HEK293 (cell line): ENCODE data around the gene C2orf69.

Experiments
- CTCF ChIA-PET: fragments of 350-600 bp; formaldehyde crosslinking; extraction: SDS; loops from one replicate; lab custom pipeline; 2021; ENCODE audit warnings: antibody characterized with exemption; lab: Yijun Ruan, JAX
- POLR2A ChIA-PET: fragments of 300-600 bp; formaldehyde crosslinking; extraction: SDS; loops from one replicate; lab custom pipeline; 2020; ENCODE audit warnings: antibody characterized with exemption, inconsistent platforms; lab: Yijun Ruan, JAX
- H3K27ac ChIP-seq: fragments of 200-500 bp; sonication (Bioruptor generic); 2 replicates; pipeline ENCODE4 v1.5.1; 2014; ENCODE audit warnings: low read depth, low read length, control low read depth, inconsistent platforms; ENCODE audit errors: extremely low read depth
- H3K36me3 ChIP-seq, 2 experiments: fragments of 200-500 bp in 1 of 2; sonication (Bioruptor generic) in 1 of 2; 1 replicate in 1 of 2; 2 replicates in 1 of 2; pipeline ENCODE4 v1.5.1; 2014 to 2017; ENCODE audit warnings: inconsistent platforms in 2 of 2, low read length in 2 of 2; ENCODE audit not compliant: control insufficient read depth in 2 of 2, insufficient read depth in 1 of 2
- H3K4me1 ChIP-seq: fragments of 200-500 bp; sonication (Bioruptor generic); 2 replicates; pipeline ENCODE4 v1.5.1; 2014; ENCODE audit warnings: mild to moderate bottlenecking, low read length, inconsistent platforms; ENCODE audit not compliant: control insufficient read depth, insufficient read depth
- H3K4me3 ChIP-seq: 2 replicates; pipeline ENCODE4 v1.5.1; 2011; ENCODE audit warnings: low read depth, mild to moderate bottlenecking, control low read depth, low read length, moderate library complexity
- H3K9me3 ChIP-seq: fragments of 200-500 bp; sonication (Bioruptor generic); 2 replicates; pipeline ENCODE4 v1.5.1; 2014; ENCODE audit warnings: low read depth, low read length, inconsistent platforms; ENCODE audit not compliant: control insufficient read depth, insufficient read depth
- HOXA7 ChIP-seq: sonication (generic); formaldehyde crosslinking; IDR thresholded peaks from 2 replicates; pipeline ENCODE4 v1.8.1; 2022; ENCODE audit warnings: missing genetic modification reagents, borderline replicate concordance
- KLF17 ChIP-seq: fragments of 450-650 bp; formaldehyde crosslinking; IDR thresholded peaks from 2 replicates; pipeline ENCODE4 v1.5.1; 2016; ENCODE audit warnings: missing biosample characterization, missing genetic modification characterization
- OSR2 ChIP-seq: fragments of 450-650 bp; formaldehyde crosslinking; IDR thresholded peaks from 2 replicates; pipeline ENCODE4 v1.5.1; 2016; ENCODE audit warnings: missing biosample characterization, missing genetic modification characterization
- PRDM2 ChIP-seq: fragments of 450-650 bp; formaldehyde crosslinking; IDR thresholded peaks from 2 replicates; pipeline ENCODE4 v1.5.1; 2016; ENCODE audit warnings: missing biosample characterization, missing genetic modification characterization, borderline replicate concordance
- TCF7L2 ChIP-seq: IDR thresholded peaks from 2 replicates; pipeline ENCODE4 v1.6.1; 2011; ENCODE audit warnings: low read depth, mild to moderate bottlenecking, inconsistent platforms, low read length, moderate library complexity, borderline replicate concordance
- TRIM28 ChIP-seq: IDR thresholded peaks from 2 replicates; pipeline ENCODE4 v1.6.1; 2011; ENCODE audit warnings: low read length, control low read depth, borderline replicate concordance
- ZBTB11 ChIP-seq: fragments of 450-650 bp; formaldehyde crosslinking; conservative IDR thresholded peaks from 2 replicates; pipeline ENCODE4 v1.5.1; 2016; ENCODE audit warnings: low read depth, missing biosample characterization, missing genetic modification characterization
- ZFP69B ChIP-seq: fragments of 450-650 bp; formaldehyde crosslinking; IDR thresholded peaks from 2 replicates; pipeline ENCODE4 v1.5.1; 2016; ENCODE audit warnings: missing biosample characterization, missing genetic modification characterization
- ZIC2 ChIP-seq: fragments of 450-650 bp; formaldehyde crosslinking; IDR thresholded peaks from 2 replicates; pipeline ENCODE4 v1.5.1; 2016; ENCODE audit warnings: missing biosample characterization, missing genetic modification characterization
- ZNF146 ChIP-seq: fragments of 450-650 bp; formaldehyde crosslinking; IDR thresholded peaks from 2 replicates; pipeline ENCODE4 v1.5.1; 2016; ENCODE audit warnings: missing biosample characterization, missing genetic modification characterization
- ZNF302 ChIP-seq: fragments of 450-650 bp; formaldehyde crosslinking; IDR thresholded peaks from 2 replicates; pipeline ENCODE4 v1.5.1; 2016; ENCODE audit warnings: missing biosample characterization, missing genetic modification characterization, low read depth
- ZNF341 ChIP-seq: fragments of 450-650 bp; formaldehyde crosslinking; IDR thresholded peaks from 2 replicates; pipeline ENCODE4; 2016; ENCODE audit warnings: low read depth, missing biosample characterization, missing genetic modification characterization
- ZNF350 ChIP-seq: fragments of 450-650 bp; formaldehyde crosslinking; IDR thresholded peaks from 2 replicates; pipeline ENCODE4 v1.5.0; 2017; ENCODE audit warnings: missing biosample characterization, mild to moderate bottlenecking, missing genetic modification characterization
- ZNF529 ChIP-seq: fragments of 450-650 bp; formaldehyde crosslinking; IDR thresholded peaks from 2 replicates; pipeline ENCODE4 v1.5.1; 2017; ENCODE audit warnings: missing genetic modification characterization, missing biosample characterization; ENCODE audit not compliant: insufficient replicate concordance
- ZXDB ChIP-seq: fragments of 450-650 bp; formaldehyde crosslinking; IDR thresholded peaks from 2 replicates; pipeline ENCODE4 v1.5.1; 2016; ENCODE audit warnings: missing biosample characterization, missing genetic modification characterization

The C2orf69 gene

GRCh38 chr2:199903111-199903510 lies 8.0 kb upstream of the C2orf69 start (continued):
- TF ChIP-seq PRDM2 (tag by site-specific recombination) = no peak
- TF ChIP-seq ZXDB (tag by site-specific recombination) = no peak
- no peak for TF ChIP-seq ZIC2 (tag by site-specific recombination)

- ChIA-PET POLR2A (interaction anchor here (0.7 kb wide), 1 partner anchor 12 kb away, joined by 4 read pairs; no protein-coding TSS in a partner anchor), CTCF (no interaction called here)
- TF ChIP-seq ZNF529 (tag by site-specific recombination) = no peak
- TF ChIP-seq TRIM28 = no peak
- TF ChIP-seq ZFP69B = no peak
- TF ChIP-seq ZNF350 (tag by site-specific recombination) = no peak
- no peak for TF ChIP-seq HOXA7 (CRISPR knock-in tag)
- TF ChIP-seq ZNF341 (tag by site-specific recombination) = no peak
- TF ChIP-seq OSR2 (tag by site-specific recombination) = no peak
- no peak for TF ChIP-seq TCF7L2
- TF ChIP-seq ZNF302 = no peak
- TF ChIP-seq ZNF146 (tag by site-specific recombination) = no peak
- no peak for TF ChIP-seq KLF17
- no peak for TF ChIP-seq ZBTB11 (tag by site-specific recombination)
- no peak for TF ChIP-seq ZIC2 (tag by site-specific recombination)
- no peak overlapping the region for H3K27ac ChIP-seq
- H3K4me1 ChIP-seq = no peaks in the 10 kb centered on the region
- no peaks in the 10 kb centered on the region for H3K9me3 ChIP-seq
- H3K36me3 ChIP-seq = no peaks in the 10 kb centered on the region
- no peak overlapping the region for H3K4me3 ChIP-seq
Measured at GRCh38 chr2:199907008-199907714, 3.9 kb upstream of the C2orf69 start.
